HL-60 (cell line): ENCODE data around the gene RAP1GAP.

Experiments used
- POLR2AphosphoS5 ChIP-seq: IDR thresholded peaks from 2 replicates; pipeline ENCODE4 v1.6.1; 2012; ENCODE audit warnings: low read depth
- TF ChIP-seq, protein P1 (sequence below): IDR thresholded peaks from one replicate; pipeline ENCODE4 v1.5.1; 2011; ENCODE audit warnings: low read length, control low read depth, inconsistent platforms; ENCODE audit not compliant: insufficient read depth
- TF ChIP-seq, protein P2 (sequence below): IDR thresholded peaks from 2 replicates; pipeline ENCODE4 v1.6.1; 2012; ENCODE audit warnings: low read depth; ENCODE audit not compliant: insufficient replicate concordance

DNA sequence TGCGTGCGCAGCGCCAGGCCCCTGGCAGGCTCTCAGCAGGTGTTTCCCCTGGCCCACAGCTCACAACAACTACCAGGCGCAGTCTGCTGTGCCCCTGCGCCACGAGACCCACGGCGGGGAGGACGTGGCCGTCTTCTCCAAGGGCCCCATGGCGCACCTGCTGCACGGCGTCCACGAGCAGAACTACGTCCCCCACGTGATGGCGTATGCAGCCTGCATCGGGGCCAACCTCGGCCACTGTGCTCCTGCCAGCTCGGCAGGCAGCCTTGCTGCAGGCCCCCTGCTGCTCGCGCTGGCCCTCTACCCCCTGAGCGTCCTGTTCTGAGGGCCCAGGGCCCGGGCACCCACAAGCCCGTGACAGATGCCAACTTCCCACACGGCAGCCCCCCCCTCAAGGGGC is 91.8 kb downstream of the RAP1GAP start:
- TF ChIP-seq, protein P1, sequence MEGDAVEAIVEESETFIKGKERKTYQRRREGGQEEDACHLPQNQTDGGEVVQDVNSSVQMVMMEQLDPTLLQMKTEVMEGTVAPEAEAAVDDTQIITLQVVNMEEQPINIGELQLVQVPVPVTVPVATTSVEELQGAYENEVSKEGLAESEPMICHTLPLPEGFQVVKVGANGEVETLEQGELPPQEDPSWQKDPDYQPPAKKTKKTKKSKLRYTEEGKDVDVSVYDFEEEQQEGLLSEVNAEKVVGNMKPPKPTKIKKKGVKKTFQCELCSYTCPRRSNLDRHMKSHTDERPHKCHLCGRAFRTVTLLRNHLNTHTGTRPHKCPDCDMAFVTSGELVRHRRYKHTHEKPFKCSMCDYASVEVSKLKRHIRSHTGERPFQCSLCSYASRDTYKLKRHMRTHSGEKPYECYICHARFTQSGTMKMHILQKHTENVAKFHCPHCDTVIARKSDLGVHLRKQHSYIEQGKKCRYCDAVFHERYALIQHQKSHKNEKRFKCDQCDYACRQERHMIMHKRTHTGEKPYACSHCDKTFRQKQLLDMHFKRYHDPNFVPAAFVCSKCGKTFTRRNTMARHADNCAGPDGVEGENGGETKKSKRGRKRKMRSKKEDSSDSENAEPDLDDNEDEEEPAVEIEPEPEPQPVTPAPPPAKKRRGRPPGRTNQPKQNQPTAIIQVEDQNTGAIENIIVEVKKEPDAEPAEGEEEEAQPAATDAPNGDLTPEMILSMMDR, result no peak
- no peak for TF ChIP-seq POLR2AphosphoS5
- TF ChIP-seq, protein P2, sequence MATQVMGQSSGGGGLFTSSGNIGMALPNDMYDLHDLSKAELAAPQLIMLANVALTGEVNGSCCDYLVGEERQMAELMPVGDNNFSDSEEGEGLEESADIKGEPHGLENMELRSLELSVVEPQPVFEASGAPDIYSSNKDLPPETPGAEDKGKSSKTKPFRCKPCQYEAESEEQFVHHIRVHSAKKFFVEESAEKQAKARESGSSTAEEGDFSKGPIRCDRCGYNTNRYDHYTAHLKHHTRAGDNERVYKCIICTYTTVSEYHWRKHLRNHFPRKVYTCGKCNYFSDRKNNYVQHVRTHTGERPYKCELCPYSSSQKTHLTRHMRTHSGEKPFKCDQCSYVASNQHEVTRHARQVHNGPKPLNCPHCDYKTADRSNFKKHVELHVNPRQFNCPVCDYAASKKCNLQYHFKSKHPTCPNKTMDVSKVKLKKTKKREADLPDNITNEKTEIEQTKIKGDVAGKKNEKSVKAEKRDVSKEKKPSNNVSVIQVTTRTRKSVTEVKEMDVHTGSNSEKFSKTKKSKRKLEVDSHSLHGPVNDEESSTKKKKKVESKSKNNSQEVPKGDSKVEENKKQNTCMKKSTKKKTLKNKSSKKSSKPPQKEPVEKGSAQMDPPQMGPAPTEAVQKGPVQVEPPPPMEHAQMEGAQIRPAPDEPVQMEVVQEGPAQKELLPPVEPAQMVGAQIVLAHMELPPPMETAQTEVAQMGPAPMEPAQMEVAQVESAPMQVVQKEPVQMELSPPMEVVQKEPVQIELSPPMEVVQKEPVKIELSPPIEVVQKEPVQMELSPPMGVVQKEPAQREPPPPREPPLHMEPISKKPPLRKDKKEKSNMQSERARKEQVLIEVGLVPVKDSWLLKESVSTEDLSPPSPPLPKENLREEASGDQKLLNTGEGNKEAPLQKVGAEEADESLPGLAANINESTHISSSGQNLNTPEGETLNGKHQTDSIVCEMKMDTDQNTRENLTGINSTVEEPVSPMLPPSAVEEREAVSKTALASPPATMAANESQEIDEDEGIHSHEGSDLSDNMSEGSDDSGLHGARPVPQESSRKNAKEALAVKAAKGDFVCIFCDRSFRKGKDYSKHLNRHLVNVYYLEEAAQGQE, result no peak
